Ascending aorta (tissue), 2 donors: Measurements from ENCODE around the gene PAOX. TPM values are rescaled to one million over a fixed set of nuclear protein-coding genes. Genes with fewer than 3 reads are reported as not detected.
"Not testable (repeated sequence)": the region's sequence is repeated elsewhere in the genome, so short reads cannot be mapped to it uniquely, and the experiment has no call there.

ENCODE experiments used
- DNase-seq, 2 donors: peaks; one replicate each; pipeline ENCODE4 v3.0.0-alpha.2; 2019; ENCODE audit warnings: low spot score in 2 of 2
- H3K27ac ChIP-seq, 2 donors: fragments of 200-600 bp; sonication (generic); one replicate each; pipeline ENCODE4 v1.5.1; 2016 to 2017; ENCODE audit warnings: mild to moderate bottlenecking in 1 of 2
- H3K27me3 ChIP-seq: fragments of 200-600 bp; sonication (generic); one replicate; pipeline ENCODE4 v1.5.1; 2017
- H3K36me3 ChIP-seq, 2 donors: fragments of 200-600 bp; sonication (generic); one replicate each; pipeline ENCODE4 v1.5.1; 2016
- H3K4me1 ChIP-seq, 2 donors: fragments of 200-600 bp; sonication (generic); one replicate each; pipeline ENCODE4 v1.5.1; 2016 to 2017; ENCODE audit warnings: mild to moderate bottlenecking in 1 of 2
- H3K4me3 ChIP-seq, 2 donors: fragments of 200-600 bp; sonication (generic); one replicate each; pipeline ENCODE4 v1.5.1; 2016 to 2017; ENCODE audit warnings: mild to moderate bottlenecking in 1 of 2
- H3K9me3 ChIP-seq, 2 donors: fragments of 200-600 bp; sonication (generic); one replicate each; pipeline ENCODE4 v1.5.1; 2016
- intact Hi-C: fragments of 100-400 bp; cut with DNase I; formaldehyde crosslinking; loops from one replicate; pipeline ENCODE4 v1.15.1; 2023
- total RNA-seq: library from RNA; depleted of rRNA; stranded (reverse); fragments of >200 nt; gene quantifications from one replicate; pipeline ENCODE4 v1.1.0, GENCODE V29; 2016
- TF ChIP-seq, protein P1 (sequence below), 3 experiments: fragments of 200-600 bp in 2 of 3; fragments of 450-650 bp in 1 of 3; sonication (generic) in 2 of 3; IDR thresholded peaks; one replicate each; pipeline ENCODE4 v1.5.1; 2016 to 2019; ENCODE audit warnings: antibody characterized with exemption in 3 of 3, mild to moderate bottlenecking in 1 of 3, moderate library complexity in 1 of 3

PAOX gene
- total RNA-seq, 1 donor from 2014 or later: 1.4 TPM

DNA sequence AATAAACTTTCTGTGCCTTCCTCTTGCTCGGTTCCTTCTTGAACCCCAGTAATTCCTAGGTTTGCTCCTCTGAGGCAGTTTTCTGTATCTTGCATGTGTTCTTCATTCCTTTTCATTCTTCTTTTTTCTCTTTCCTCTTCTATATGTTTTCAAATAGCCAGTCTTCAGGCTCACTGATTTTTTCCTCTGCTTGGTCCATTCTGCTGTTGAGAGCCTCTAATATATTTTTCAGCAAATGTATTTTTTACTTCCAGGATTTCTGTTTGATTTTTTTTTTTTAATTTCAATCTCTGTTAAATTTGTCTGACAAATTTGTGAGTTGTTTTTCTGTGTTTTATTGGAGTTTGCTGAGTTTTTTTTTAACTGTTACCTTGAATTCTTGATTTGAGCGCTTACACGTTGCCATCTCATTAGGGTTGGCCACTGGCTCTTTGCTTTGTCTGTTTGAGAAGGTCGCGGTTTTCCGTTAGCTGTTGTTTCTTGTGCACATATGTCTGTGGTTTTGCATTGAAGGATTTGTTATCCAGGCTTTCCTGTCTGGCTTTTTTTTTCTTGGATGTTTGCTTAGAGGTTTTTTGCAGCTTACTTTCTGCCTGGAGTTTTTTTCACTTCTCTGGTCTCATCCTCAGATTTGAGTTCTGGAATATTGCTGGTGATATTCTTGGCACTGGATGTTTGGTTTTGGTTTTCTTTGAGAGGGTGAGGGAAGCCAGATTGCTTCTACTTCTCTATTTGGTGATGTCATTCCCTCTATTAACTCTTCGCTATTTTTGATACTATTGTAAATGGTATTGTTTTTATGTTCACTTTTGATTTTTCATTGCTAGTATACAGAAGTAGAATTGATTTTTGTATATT lies 32.7 kb downstream of the PAOX start:
- Histone ChIP-seq H3K36me3 (peaks cover 28 to 81% of the 10 kb centered on the region in 2 donors), H3K27ac (no peak overlapping the region), H3K4me1 (no peaks in the 10 kb centered on the region), H3K9me3 (peaks cover 15 to 31% of the 10 kb centered on the region in 2 donors), H3K27me3 (no peaks in the 10 kb centered on the region), H3K4me3 (no peak overlapping the region)
- DNase-seq: no peak
- intact Hi-C loops: no loop called here
- TF ChIP-seq, protein P1, sequence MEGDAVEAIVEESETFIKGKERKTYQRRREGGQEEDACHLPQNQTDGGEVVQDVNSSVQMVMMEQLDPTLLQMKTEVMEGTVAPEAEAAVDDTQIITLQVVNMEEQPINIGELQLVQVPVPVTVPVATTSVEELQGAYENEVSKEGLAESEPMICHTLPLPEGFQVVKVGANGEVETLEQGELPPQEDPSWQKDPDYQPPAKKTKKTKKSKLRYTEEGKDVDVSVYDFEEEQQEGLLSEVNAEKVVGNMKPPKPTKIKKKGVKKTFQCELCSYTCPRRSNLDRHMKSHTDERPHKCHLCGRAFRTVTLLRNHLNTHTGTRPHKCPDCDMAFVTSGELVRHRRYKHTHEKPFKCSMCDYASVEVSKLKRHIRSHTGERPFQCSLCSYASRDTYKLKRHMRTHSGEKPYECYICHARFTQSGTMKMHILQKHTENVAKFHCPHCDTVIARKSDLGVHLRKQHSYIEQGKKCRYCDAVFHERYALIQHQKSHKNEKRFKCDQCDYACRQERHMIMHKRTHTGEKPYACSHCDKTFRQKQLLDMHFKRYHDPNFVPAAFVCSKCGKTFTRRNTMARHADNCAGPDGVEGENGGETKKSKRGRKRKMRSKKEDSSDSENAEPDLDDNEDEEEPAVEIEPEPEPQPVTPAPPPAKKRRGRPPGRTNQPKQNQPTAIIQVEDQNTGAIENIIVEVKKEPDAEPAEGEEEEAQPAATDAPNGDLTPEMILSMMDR (IDR thresholded peaks at IDR 0.05): no peak

DNA sequence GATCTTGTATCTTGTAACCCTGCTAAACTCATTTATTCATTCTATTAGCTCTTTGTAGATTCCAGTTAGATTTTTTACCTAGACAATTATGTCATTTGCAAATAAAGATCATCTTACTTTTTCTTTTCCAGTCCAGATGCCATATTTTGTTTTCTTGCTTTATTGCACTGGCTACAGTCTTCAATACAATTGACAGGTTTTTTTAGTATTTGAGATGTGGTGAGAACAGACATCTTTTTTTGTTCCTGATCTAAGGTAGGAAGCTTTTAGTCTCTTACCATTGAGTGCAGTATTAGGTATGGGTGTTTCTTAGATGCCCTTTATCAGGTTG lies 33.3 kb downstream of the PAOX start:
- Histone ChIP-seq H3K36me3 (peaks cover 28 to 75% of the 10 kb centered on the region in 2 donors), H3K27ac (no peak overlapping the region), H3K9me3 (peaks cover 15 to 31% of the 10 kb centered on the region in 2 donors), H3K4me1 (no peaks in the 10 kb centered on the region), H3K27me3 (no peaks in the 10 kb centered on the region), H3K4me3 (no peak overlapping the region)
- DNase-seq: no peak
- intact Hi-C loops: no loop called here
- TF ChIP-seq, protein P1 (IDR thresholded peaks at IDR 0.05): no peak

DNA sequence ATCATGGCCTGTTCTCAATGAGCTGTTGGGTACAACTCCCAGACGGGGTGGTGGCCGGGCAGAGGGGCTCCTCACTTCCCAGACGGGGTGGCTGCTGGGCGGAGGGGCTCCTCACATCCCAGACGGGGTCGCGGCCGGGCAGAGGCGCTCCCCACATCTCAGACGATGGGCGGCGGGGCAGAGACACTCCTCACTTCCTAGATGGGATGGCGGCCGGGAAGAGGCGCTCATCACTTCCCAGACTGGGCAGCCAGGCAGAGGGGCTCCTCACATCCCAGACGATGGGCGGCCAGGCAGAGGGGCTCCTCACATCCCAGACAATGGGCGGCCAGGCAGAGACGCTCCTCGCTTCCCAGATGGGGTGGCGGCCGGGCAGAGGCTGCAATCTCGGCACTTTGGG lies 35.3 kb downstream of the PAOX start:
- DNase-seq, intact Hi-C loops, H3K4me1 ChIP-seq, H3K27me3 ChIP-seq, H3K4me3 ChIP-seq, H3K27ac ChIP-seq: not testable (repeated sequence)
- H3K36me3 ChIP-seq: peaks cover 31 to 72% of the 10 kb centered on the region in 2 donors
- H3K9me3 ChIP-seq: peaks cover 15 to 31% of the 10 kb centered on the region in 2 donors

DNA sequence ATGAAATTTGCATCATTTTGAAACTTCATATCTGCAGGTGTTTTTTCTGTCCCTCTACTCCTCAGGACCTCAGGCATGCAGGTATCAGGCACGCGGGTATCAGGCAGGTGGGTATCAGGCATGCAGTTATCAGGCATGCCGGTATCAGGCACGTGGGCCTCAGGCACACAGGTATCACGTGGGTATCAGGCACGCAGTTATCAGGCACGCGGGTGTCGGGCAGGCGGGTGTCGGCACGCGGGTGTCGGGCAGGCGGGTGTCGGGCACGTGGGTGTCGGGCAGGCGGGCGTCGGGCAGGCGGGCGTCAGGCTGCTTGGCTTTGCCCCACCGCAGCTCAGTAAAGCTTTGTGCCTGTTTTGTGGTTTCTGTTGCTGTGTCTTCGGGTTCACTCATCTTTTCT lies 36.7 kb downstream of the PAOX start:
- peaks cover 32 to 72% of the 10 kb centered on the region in 2 donors for H3K36me3 ChIP-seq

DNA sequence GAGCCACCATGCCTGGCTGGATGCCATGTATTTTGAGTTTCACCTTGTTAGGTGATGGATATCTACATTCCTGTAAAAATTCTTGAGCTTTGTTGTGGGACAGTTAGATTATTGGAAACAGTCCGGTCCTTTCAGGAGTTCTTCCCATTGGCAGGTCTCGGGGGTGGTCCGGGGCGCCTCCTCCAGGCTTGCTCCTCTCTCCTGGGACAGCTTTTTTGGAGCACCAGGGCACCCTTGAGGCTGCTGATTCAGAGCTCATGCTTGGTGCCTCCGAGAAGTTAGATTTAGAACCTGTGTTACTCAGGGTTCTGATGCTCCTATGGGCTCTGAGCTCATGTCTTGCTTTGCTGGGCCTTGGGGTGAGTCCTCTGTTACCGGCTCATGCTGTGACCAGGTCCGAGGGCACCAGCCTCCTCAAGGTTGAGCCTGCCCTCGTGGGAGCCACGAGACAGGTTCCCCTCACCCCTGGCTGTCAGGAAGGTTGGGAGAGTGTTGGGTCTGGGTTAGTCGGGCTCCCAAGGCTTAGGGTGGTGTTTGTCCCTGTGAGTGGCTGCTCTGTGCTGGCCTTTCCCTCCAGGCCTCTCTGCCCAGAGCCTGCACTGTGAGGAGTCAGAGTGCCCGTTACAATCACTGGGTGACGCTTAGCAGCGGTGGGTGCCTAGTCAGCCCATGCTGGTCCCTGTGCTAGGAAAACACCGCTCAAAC lies 39.4 kb downstream of the PAOX start:
- no peak overlapping the region for H3K4me3 ChIP-seq
- no peak overlapping the region for H3K27ac ChIP-seq
- intact Hi-C loops: no loop called here
- H3K36me3 ChIP-seq: peaks cover 23 to 50% of the 10 kb centered on the region in 2 donors
- no peaks in the 10 kb centered on the region for H3K9me3 ChIP-seq
- H3K27me3 ChIP-seq: no peaks in the 10 kb centered on the region
- no peak for DNase-seq
- TF ChIP-seq, protein P1 (IDR thresholded peaks at IDR 0.05): no peak
- peaks cover 0 to 2% of the 10 kb centered on the region in 2 donors for H3K4me1 ChIP-seq

More for the DNA sequence above, 36.7 kb downstream of the PAOX start:
- Histone ChIP-seq H3K27me3 (no peaks in the 10 kb centered on the region), H3K4me3 (no peak overlapping the region), H3K9me3 (peaks cover 10 to 24% of the 10 kb centered on the region in 2 donors), H3K4me1 (no peaks in the 10 kb centered on the region), H3K27ac (no peak overlapping the region)
- DNase-seq: no peak
- TF ChIP-seq, protein P1 (IDR thresholded peaks at IDR 0.05): no peak
- intact Hi-C loops: no loop called here
